HCT116 (cell line): ENCODE data around the gene SLC1A1. TPM values are rescaled to one million over a fixed set of nuclear protein-coding genes. Genes with fewer than 3 reads are reported as not detected.
"Not testable (repeated sequence)": the region's sequence is repeated elsewhere in the genome, so short reads cannot be mapped to it uniquely, and the experiment has no call there.

Experiments used
- ATAC-seq: fragments of 200-7000 bp; cut with Tn5 transposase; 2 replicates; pipeline ENCODE4 v1.9.1; 2020; ENCODE audit warnings: mild to moderate bottlenecking, moderate library complexity
- BruUV-seq: library from RNA; stranded (reverse); fragments of 400-500 nt; replicated peaks from 2 replicates; lab custom pipeline; 2021; lab: Mats Ljungman, UMichigan
- CTCF ChIA-PET: fragments of 300-600 bp; sonication (Branson Sonifier 250); formaldehyde crosslinking; loops from one replicate; lab custom pipeline; 2021; ENCODE audit warnings: antibody characterized with exemption; lab: Charles Lee
- POLR2A ChIA-PET: fragments of 300-600, 350-600 bp; sonication (Branson Sonifier 250); formaldehyde crosslinking; loops from one replicate; lab custom pipeline; 2021; ENCODE audit warnings: antibody characterized with exemption; lab: Charles Lee
- RAD21 ChIA-PET, 2 experiments: fragments of 300-600 bp; sonication (Branson Sonifier 250); formaldehyde crosslinking; loops; one replicate each; lab custom pipeline; 2023; ENCODE audit warnings: low total read pairs in 2 of 2; ENCODE audit not compliant: uncharacterized antibody in 2 of 2, unreplicated experiment in 2 of 2, low non-redundant PET in 1 of 2; lab: Charles Lee
- DNase-seq: peaks from one replicate; pipeline ENCODE4 v3.0.0-alpha.2; 2010; ENCODE audit warnings: low read depth, low spot score
- H2AFZ ChIP-seq: fragments of 200-600 bp; shearing (Covaris generic), sonication (generic); 2 replicates; pipeline ENCODE4 v1.6.1; 2017; ENCODE audit warnings: low read depth, mixed run types, mixed read lengths, antibody characterized with exemption, low read length; ENCODE audit not compliant: poor library complexity, severe bottlenecking
- H3K27ac ChIP-seq: 2 replicates; pipeline ENCODE4 v1.5.1; 2012; ENCODE audit warnings: low read depth, low read length
- H3K27me3 ChIP-seq: fragments of 200-600 bp; sonication (generic); 2 replicates; pipeline ENCODE4 v1.6.1; 2016; ENCODE audit warnings: mixed run types, low read length, mixed read lengths; ENCODE audit not compliant: insufficient read depth
- H3K36me3 ChIP-seq, 2 experiments: fragments of 200-500 bp in 1 of 2; fragments of 200-600 bp in 1 of 2; sonication (Bioruptor generic) in 1 of 2; sonication (generic) in 1 of 2; 2 replicates each; pipeline versions ENCODE4 v1.5.1 to v1.6.1; 2014 to 2016; ENCODE audit warnings: low read length in 2 of 2, inconsistent platforms in 1 of 2, mixed read lengths in 1 of 2, mixed run types in 1 of 2; ENCODE audit not compliant: insufficient read depth in 2 of 2, control insufficient read depth in 1 of 2
- H3K4me1 ChIP-seq, 2 experiments: fragments of 200-600 bp in 1 of 2; sonication (generic) in 1 of 2; 2 replicates each; pipeline versions ENCODE4 v1.5.1 to v1.6.1; 2012 to 2017; ENCODE audit warnings: low read length in 2 of 2, inconsistent platforms in 1 of 2, mild to moderate bottlenecking in 1 of 2, mixed read lengths in 1 of 2, mixed run types in 1 of 2, moderate library complexity in 1 of 2; ENCODE audit not compliant: insufficient read depth in 2 of 2, control insufficient read depth in 1 of 2
- H3K4me2 ChIP-seq: fragments of 200-600 bp; sonication (generic); 2 replicates; pipeline ENCODE4 v1.6.1; 2017; ENCODE audit warnings: mixed run types, low read length, mixed read lengths
- H3K4me3 ChIP-seq, 2 experiments: fragments of 200-600 bp in 1 of 2; sonication (generic) in 1 of 2; replicated peaks in 1 of 2; 2 replicates each; pipeline ENCODE4 v1.5.1; 2011 to 2016; ENCODE audit warnings: low read length in 2 of 2, control low read depth in 1 of 2, low read depth in 1 of 2, mild to moderate bottlenecking in 1 of 2, mixed read lengths in 1 of 2, mixed run types in 1 of 2
- H3K79me2 ChIP-seq: fragments of 200-600 bp; sonication (generic); 2 replicates; pipeline ENCODE4 v1.6.1; 2017; ENCODE audit warnings: mild to moderate bottlenecking, mixed run types, low read length, moderate library complexity, mixed read lengths; ENCODE audit not compliant: insufficient read depth
- H3K9ac ChIP-seq: fragments of 200-600 bp; sonication (generic); 2 replicates; pipeline ENCODE4 v1.6.1; 2016; ENCODE audit warnings: low read length, mixed read lengths
- H3K9me2 ChIP-seq: fragments of 200-600 bp; sonication (generic), shearing (Covaris generic); 2 replicates; pipeline ENCODE4 v1.6.1; 2017; ENCODE audit warnings: mixed run types, mild to moderate bottlenecking, moderate library complexity; ENCODE audit not compliant: insufficient read depth
- H3K9me3 ChIP-seq, 2 experiments: fragments of 200-500 bp in 1 of 2; fragments of 200-600 bp in 1 of 2; sonication (Bioruptor generic) in 1 of 2; sonication (generic) in 1 of 2; 2 replicates each; pipeline ENCODE4 v1.6.1; 2014 to 2017; ENCODE audit warnings: low read length in 2 of 2, mixed read lengths in 2 of 2, inconsistent platforms in 1 of 2, low read depth in 1 of 2, mild to moderate bottlenecking in 1 of 2, mixed run types in 1 of 2, moderate library complexity in 1 of 2; ENCODE audit not compliant: control insufficient read depth in 1 of 2, insufficient read depth in 1 of 2
- H4K20me1 ChIP-seq: fragments of 200-600 bp; sonication (generic), shearing (Covaris generic); 2 replicates; pipeline ENCODE4 v1.6.1; 2017; ENCODE audit warnings: mixed run types, mild to moderate bottlenecking, moderate library complexity; ENCODE audit not compliant: insufficient read depth
- CBX3 ChIP-seq: IDR thresholded peaks from 2 replicates; pipeline ENCODE4 v1.6.1; 2012; ENCODE audit warnings: low read depth
- CEBPB ChIP-seq: IDR thresholded peaks from 2 replicates; pipeline ENCODE4 v1.6.1; 2012; ENCODE audit warnings: low read depth
- FOSL1 ChIP-seq: IDR thresholded peaks from 2 replicates; pipeline ENCODE4 v1.6.1; 2012; ENCODE audit warnings: low read depth
- JUND ChIP-seq: IDR thresholded peaks from 2 replicates; pipeline ENCODE4 v1.6.1; 2012
- RAD21 ChIP-seq: IDR thresholded peaks from 2 replicates; pipeline ENCODE4 v1.6.1; 2012; ENCODE audit warnings: low read depth, mild to moderate bottlenecking
- SIN3A ChIP-seq: IDR thresholded peaks from 2 replicates; pipeline ENCODE4 v1.6.1; 2012; ENCODE audit warnings: low read depth
- SP1 ChIP-seq: IDR thresholded peaks from 2 replicates; pipeline ENCODE4 v1.6.1; 2012; ENCODE audit warnings: low read depth
- SRF ChIP-seq: IDR thresholded peaks from 2 replicates; pipeline ENCODE4 v1.6.1; 2012; ENCODE audit warnings: low read depth
- TCF7L2 ChIP-seq: IDR thresholded peaks from 2 replicates; pipeline ENCODE4 v1.7.0; 2011; ENCODE audit warnings: borderline replicate concordance, inconsistent platforms; ENCODE audit not compliant: insufficient read depth, insufficient read length; ENCODE audit errors: extremely low read depth
- ZNF274 ChIP-seq: fragments of 200-500 bp; sonication (Bioruptor generic); IDR thresholded peaks from 2 replicates; pipeline ENCODE4 v1.6.1; 2014; ENCODE audit warnings: mild to moderate bottlenecking, low read depth, low read length, inconsistent platforms
- intact Hi-C: fragments of 100-400 bp; cut with micrococcal nuclease; formaldehyde crosslinking; loops from 2 replicates; pipeline ENCODE4 v1.10.0; 2022
- total RNA-seq: library from RNA; stranded (reverse); gene quantifications from one replicate; pipeline ENCODE4 v1.2.1, GENCODE V29; 2021; ENCODE audit not compliant: unreplicated experiment
- TF ChIP-seq, protein P1 (sequence below), 3 experiments: fragments of 200-600 bp in 1 of 3; sonication (generic) in 1 of 3; IDR thresholded peaks in 2 of 3; conservative IDR thresholded peaks in 1 of 3; 2 replicates each; pipeline ENCODE4 v1.5.1; 2012 to 2017; ENCODE audit warnings: low read depth in 2 of 3, low read length in 2 of 3, antibody characterized with exemption in 1 of 3, borderline replicate concordance in 1 of 3, control low read depth in 1 of 3, mild to moderate bottlenecking in 1 of 3, mixed read lengths in 1 of 3, mixed run types in 1 of 3, moderate library complexity in 1 of 3; ENCODE audit not compliant: insufficient read depth in 1 of 3

The SLC1A1 gene
- total RNA-seq, 1 experiment from 2014 or later, result 6.8 TPM

DNA sequence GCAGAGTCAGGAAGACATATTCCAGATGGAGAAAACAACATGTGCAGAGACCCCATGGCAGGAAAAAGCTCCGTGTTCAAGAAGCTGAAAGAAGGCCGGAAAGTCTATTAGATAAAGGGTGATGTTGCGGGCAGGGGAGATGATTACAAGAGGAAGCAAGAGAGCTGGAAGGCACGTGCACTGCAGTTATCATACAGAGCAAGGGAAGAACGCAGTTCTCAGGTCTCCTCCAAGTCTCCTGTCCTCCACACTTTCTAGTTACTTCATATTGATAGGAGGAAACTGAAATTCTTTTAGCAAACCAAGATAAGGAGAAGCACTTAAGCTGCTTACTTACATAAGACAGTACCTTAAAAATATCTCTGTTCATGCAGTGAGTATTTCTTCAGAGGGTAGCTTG lies 113.6 kb downstream of the SLC1A1 start:
- Histone ChIP-seq H3K9me2 (no peaks in the 10 kb centered on the region), H3K4me2 (no peak overlapping the region), H3K36me3 (no peaks in the 10 kb centered on the region), H3K27me3 (no peaks in the 10 kb centered on the region), H3K79me2 (no peaks in the 10 kb centered on the region), H3K27ac (no peak overlapping the region), H3K4me3 (no peak overlapping the region), H3K9ac (no peak overlapping the region)
- CTCF ChIA-PET, result interaction anchor here (0.6 to 1.9 kb wide), 4 partner anchors 16 to 194 kb away, joined by 3 to 12 read pairs (median 6); partner anchors contain the start of gene CDC37L1
- RAD21 ChIA-PET, result interaction anchor here in 1 of 2 experiments (1.5 kb wide), 1 partner anchor 219 kb away, joined by 3 read pairs; no protein-coding TSS in a partner anchor
- intact Hi-C loops, result loop anchor here (10.0 kb wide), 1 partner anchor 841 kb away; no protein-coding TSS in a partner anchor
- ATAC-seq, result no peak
- no TSS peak for BruUV-seq
- POLR2A ChIA-PET, result no interaction called here
- no peak for TF ChIP-seq SP1
- TF ChIP-seq FOSL1, result no peak
- TF ChIP-seq TCF7L2, result no peak
- no peak for TF ChIP-seq CEBPB
- TF ChIP-seq ZNF274, result no peak
- TF ChIP-seq SRF, result no peak
- TF ChIP-seq JUND, result no peak
- TF ChIP-seq, all 23 proteins: peak for 0
- Histone ChIP-seq H2AFZ (no peak overlapping the region), H3K4me1 (no peaks in the 10 kb centered on the region), H4K20me1 (no peaks in the 10 kb centered on the region), H3K9me3 (no peaks in the 10 kb centered on the region)
- no peak for DNase-seq

DNA sequence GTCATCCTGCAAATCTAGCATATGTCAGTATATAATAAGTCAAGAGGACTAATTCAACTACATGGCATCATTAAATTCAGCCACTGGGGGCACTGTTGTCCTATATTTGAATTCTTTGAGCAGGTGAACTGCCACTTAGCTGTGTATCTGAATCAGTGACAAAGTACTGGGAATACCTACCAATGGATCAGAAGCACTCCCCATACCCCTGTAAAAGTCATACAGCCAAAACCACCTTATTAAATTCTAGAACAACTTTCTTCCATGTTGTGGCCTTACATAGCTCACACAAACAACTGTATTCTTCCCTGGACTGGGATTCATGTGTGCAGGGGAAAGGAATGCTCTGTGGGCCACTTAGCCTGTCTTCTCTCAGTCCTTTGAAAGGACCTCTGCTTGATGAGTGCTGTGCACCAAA lies 114.4 kb downstream of the SLC1A1 start:
- ChIA-PET POLR2A (no interaction called here), RAD21 (interaction anchor here (0.8 to 1.5 kb wide), 2 partner anchors 219 to 290 kb away, joined by 3 read pairs; no protein-coding TSS in a partner anchor)

DNA sequence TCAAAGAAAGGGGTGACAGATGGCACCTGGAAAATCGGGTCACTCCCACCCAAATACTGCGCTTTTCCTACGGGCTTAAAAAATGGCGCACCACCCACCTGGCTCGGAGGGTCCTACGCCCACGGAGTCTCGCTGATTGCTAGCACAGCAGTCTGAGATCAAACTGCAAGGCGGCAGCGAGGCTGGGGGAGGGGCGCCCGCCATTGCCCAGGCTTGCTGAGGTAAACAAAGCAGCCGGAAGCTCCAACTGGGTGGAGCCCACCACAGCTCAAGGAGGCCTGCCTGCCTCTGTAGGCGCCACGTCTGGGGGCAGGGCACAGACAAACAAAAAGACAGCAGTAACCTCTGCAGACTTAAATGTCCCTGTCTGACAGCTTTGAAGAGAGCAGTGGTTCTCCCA lies 115.8 kb downstream of the SLC1A1 start:
- DNase-seq, H3K27me3 ChIP-seq, H3K27ac ChIP-seq, RAD21 ChIA-PET, H3K4me2 ChIP-seq, H3K4me1 ChIP-seq, H4K20me1 ChIP-seq, H3K36me3 ChIP-seq, H3K9ac ChIP-seq, H3K79me2 ChIP-seq, CTCF ChIA-PET, H3K9me3 ChIP-seq, POLR2A ChIA-PET, H2AFZ ChIP-seq, H3K9me2 ChIP-seq, ATAC-seq, BruUV-seq, H3K4me3 ChIP-seq: not testable (repeated sequence)
- intact Hi-C loops, result loop anchor here (10.0 kb wide), 1 partner anchor 839 kb away; no protein-coding TSS in a partner anchor

More for the DNA sequence above, 114.4 kb downstream of the SLC1A1 start:
- TF ChIP-seq CBX3 (0 out of 2 replicates have a peak, but pooled peaks have one; percentile 15), RAD21 (peak; percentile 70), JUND (no peak), SIN3A (no peak)
- TF ChIP-seq, protein P1, sequence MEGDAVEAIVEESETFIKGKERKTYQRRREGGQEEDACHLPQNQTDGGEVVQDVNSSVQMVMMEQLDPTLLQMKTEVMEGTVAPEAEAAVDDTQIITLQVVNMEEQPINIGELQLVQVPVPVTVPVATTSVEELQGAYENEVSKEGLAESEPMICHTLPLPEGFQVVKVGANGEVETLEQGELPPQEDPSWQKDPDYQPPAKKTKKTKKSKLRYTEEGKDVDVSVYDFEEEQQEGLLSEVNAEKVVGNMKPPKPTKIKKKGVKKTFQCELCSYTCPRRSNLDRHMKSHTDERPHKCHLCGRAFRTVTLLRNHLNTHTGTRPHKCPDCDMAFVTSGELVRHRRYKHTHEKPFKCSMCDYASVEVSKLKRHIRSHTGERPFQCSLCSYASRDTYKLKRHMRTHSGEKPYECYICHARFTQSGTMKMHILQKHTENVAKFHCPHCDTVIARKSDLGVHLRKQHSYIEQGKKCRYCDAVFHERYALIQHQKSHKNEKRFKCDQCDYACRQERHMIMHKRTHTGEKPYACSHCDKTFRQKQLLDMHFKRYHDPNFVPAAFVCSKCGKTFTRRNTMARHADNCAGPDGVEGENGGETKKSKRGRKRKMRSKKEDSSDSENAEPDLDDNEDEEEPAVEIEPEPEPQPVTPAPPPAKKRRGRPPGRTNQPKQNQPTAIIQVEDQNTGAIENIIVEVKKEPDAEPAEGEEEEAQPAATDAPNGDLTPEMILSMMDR (IDR thresholded peaks at IDR 0.05 in 2 of 3, conservative IDR thresholded peaks at IDR 0.05 in 1 of 3; ENCODE audit: borderline replicate concordance in 1 of 3, insufficient read depth in 1 of 3, low read depth in 2 of 3, low read length in 2 of 3), result peak; percentile 64 to 76 (median 66)
- no peaks in the 10 kb centered on the region for H3K9me2 ChIP-seq
- H3K9me3 ChIP-seq, result no peaks in the 10 kb centered on the region
- no peaks in the 10 kb centered on the region for H3K36me3 ChIP-seq
- H4K20me1 ChIP-seq, result no peaks in the 10 kb centered on the region
- H3K4me1 ChIP-seq, result no peaks in the 10 kb centered on the region
- H3K27me3 ChIP-seq, result no peaks in the 10 kb centered on the region
- H3K79me2 ChIP-seq, result no peaks in the 10 kb centered on the region
- ATAC-seq, result peak; percentile 99
- no peak overlapping the region for H2AFZ ChIP-seq
- intact Hi-C loops, result loop anchor here (10.0 kb wide), 1 partner anchor 840 kb away; no protein-coding TSS in a partner anchor
- no peak overlapping the region for H3K4me2 ChIP-seq
- no peak overlapping the region for H3K9ac ChIP-seq
- no TSS peak for BruUV-seq
- peak; percentile 72 for DNase-seq
- H3K27ac ChIP-seq, result no peak overlapping the region
- CTCF ChIA-PET, result interaction anchor here (0.6 to 1.9 kb wide), 11 partner anchors 11 to 995 kb away, joined by 3 to 12 read pairs (median 4); partner anchors contain the start of genes CDC37L1 and PLPP6
- no peak overlapping the region for H3K4me3 ChIP-seq
